GM13977 (cell line): ENCODE measurements around the gene AGPAT3.

Experiments
- DNase-seq: peaks from one replicate; pipeline ENCODE4 v3.0.0; 2012; ENCODE audit warnings: low spot score
- in situ Hi-C: fragments of 300-500 bp; cut with MboI; formaldehyde crosslinking; loops from one replicate; pipeline ENCODE4 v1.12.0; 2022; ENCODE audit warnings: low sequenced_read_pairs, low pct_unique_long_range_greater_than_20kb, mixed read lengths, inconsistent platforms; ENCODE audit not compliant: unreplicated experiment
- TF ChIP-seq, protein P1 (sequence below): IDR thresholded peaks from 2 replicates; pipeline ENCODE4 v1.5.1; 2012; ENCODE audit warnings: mild to moderate bottlenecking, control low read depth; ENCODE audit not compliant: insufficient read depth; ENCODE audit errors: extremely low read depth, missing control alignments

The AGPAT3 gene, protein sequence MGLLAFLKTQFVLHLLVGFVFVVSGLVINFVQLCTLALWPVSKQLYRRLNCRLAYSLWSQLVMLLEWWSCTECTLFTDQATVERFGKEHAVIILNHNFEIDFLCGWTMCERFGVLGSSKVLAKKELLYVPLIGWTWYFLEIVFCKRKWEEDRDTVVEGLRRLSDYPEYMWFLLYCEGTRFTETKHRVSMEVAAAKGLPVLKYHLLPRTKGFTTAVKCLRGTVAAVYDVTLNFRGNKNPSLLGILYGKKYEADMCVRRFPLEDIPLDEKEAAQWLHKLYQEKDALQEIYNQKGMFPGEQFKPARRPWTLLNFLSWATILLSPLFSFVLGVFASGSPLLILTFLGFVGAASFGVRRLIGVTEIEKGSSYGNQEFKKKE

DNA sequence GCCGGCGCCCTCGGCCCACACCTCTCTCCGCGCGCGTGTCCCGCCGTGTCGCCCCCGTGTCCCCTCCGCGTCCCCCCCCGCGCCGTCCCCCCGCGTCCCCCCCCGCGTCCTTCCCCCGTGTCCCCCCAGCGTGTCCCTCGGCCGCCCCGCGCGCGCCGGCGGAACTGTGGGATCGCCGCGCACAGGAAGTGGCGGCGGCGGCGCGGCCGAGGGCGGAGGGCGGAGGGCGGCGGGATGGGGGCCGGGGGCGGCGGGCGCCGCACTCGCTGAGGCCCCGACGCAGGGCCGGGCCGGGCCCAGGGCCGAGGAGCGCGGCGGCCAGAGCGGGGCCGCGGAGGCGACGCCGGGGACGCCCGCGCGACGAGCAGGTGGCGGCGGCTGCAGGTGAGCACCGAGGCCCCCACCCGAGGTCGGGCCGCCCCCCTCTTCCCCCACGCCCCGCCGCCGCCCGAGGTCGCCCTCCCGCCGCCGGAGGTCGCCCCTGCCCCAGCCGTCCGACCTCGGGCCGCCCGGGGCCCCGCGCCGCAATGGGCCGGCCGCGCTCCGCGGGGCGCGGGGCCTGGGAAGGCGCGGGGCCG lies at the start of gene AGPAT3:
TSS of gene AGPAT3 (plus strand) at position 262 of the 578 bp plus-strand sequence. CDS start 94,459 bp downstream, outside the sequence.
- peak; percentile 78 for DNase-seq
- TF ChIP-seq, protein P1, sequence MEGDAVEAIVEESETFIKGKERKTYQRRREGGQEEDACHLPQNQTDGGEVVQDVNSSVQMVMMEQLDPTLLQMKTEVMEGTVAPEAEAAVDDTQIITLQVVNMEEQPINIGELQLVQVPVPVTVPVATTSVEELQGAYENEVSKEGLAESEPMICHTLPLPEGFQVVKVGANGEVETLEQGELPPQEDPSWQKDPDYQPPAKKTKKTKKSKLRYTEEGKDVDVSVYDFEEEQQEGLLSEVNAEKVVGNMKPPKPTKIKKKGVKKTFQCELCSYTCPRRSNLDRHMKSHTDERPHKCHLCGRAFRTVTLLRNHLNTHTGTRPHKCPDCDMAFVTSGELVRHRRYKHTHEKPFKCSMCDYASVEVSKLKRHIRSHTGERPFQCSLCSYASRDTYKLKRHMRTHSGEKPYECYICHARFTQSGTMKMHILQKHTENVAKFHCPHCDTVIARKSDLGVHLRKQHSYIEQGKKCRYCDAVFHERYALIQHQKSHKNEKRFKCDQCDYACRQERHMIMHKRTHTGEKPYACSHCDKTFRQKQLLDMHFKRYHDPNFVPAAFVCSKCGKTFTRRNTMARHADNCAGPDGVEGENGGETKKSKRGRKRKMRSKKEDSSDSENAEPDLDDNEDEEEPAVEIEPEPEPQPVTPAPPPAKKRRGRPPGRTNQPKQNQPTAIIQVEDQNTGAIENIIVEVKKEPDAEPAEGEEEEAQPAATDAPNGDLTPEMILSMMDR: peak; percentile 36
- in situ Hi-C loops: no loop called here

DNA sequence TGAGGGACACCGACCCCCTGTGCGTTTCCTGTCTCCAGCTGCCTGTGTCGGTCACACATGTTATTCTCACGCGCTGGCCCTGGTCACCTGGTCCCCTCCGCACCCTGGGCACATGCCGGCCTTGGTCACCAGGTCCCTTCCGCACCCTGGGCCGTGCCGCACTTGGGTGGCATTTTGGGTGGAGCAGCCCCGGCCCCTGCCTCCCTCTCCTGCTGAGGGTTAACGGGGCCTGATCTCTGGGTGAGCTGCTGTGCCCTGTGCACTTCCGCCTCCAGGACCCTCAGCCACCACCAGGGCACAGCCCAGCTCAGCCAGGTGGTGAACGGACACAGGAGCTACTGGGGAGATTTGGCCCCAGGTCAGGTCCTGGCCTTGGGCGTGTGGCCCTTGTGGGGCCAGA lies 49.0 kb upstream of the AGPAT3 start:
- DNase-seq: no peak
- in situ Hi-C loops: no loop called here
- TF ChIP-seq, protein P1: no peak

DNA sequence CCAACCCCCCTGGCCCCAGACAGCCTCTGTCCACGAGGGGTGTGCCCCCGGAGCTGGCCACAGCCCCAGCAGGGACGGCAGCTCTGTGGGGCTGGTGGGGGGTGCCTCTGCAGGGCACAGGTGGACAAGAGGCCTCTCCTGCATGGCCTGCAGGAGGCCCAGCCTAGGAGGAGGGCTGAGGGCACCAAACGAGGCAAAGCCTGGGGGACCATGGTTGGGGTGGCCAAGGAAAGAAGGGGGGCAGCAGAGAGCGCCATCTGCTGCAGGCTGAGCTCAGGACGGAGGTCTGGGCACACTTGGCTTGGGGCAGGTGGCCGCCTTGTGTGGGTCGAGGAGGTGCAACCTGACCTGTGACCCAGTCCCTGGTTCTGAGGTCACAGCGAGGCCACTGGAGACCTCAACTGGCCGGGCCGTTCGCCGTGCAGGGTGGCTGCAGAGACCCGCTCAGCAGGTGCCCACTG lies 48.4 kb upstream of the AGPAT3 start:
- in situ Hi-C loops: no loop called here
- no peak for DNase-seq
- TF ChIP-seq, protein P1: peak; percentile 28

DNA sequence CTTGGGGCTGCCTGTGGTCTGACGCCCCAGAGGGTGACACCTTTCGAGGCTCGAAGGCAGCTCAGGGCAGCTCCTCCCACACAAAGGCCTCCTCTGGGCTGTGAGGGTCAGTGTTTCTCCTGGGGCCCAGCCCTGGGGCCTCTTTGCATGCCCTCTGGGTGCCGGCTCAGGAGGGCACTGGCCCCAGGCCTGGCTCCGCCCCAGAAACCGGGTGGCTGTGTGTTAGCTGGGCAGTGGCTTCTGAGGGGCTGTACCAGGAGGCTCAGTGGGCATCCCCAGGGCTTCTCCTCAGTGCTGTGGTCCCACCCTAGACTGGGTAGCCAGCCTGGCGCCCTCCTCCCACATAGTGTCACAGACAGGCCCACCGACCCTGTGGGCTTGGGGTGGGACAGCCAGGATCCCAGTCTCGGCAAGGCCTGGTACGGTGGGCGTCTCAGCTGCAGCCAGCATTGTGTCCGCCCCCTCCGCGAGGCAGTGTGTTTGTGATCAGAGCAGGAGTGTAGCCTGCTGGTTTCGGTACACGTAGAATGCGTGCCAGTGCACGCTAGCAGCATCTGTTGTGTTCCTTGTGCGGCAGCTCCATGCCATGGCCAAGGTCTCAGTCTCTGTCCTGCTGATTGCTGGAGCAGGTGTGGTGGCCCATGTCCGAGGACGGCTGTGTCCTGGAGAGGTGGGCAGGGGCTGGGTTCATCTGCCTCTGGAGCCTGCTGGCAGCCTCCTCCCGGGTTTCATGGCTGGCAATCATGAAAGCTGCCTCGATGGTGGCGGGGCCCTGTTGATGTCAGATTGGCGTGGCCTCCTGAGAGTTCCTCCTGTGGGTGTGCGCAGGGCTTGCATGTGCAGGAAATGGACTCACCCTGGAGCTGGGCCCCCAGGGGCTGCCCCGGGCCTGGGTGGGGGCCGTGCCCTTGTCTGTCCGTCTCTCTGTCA lies 47.6 kb upstream of the AGPAT3 start:
- no peak for DNase-seq
- TF ChIP-seq, protein P1: no peak
- in situ Hi-C loops: no loop called here

DNA sequence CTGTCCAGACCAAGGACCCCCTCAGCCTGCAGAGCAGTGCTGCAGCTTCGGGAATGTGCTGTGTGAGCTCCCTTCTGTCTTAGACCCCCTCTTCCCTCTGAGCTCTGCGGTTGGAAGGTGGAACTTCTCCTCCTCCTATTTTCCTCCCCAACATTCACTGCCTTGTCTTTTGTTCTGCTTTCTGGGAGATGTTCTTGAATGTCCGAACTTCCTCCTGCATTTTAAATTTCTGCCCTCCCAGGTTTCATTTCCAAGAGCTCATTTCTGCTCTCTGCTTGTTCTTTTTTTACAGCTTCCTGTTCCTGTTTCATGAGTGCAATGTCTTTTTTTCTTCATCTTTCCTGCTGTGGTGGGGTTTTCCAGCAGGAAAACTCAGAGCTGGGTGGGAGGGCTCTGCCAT lies 46.3 kb upstream of the AGPAT3 start:
- DNase-seq: no peak
- in situ Hi-C loops: no loop called here

More for the DNA sequence above, 46.3 kb upstream of the AGPAT3 start:
- TF ChIP-seq, protein P1: no peak
